ENCODE results near the gene KCTD19.

DNA sequence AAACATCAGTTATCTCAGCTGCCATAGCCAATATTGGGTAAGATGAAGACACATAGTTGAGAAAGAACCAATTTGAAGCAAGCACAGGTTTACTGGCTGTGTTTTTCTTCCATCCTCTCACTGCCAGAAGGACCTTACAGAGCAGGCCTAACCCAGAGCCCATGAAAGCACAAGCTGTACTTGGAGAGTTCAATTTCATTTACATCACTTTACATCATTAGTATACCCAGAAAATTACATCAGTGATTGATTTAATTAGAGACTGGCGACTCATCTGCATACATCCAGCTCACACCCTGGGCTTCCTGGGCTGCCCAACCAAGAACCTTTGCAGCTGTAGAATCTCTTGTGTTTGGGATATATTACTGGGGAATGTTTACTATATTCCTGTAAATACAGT lies 23.8 kb upstream of the KCTD19 start:
- TF ChIP-seq, protein P1, sequence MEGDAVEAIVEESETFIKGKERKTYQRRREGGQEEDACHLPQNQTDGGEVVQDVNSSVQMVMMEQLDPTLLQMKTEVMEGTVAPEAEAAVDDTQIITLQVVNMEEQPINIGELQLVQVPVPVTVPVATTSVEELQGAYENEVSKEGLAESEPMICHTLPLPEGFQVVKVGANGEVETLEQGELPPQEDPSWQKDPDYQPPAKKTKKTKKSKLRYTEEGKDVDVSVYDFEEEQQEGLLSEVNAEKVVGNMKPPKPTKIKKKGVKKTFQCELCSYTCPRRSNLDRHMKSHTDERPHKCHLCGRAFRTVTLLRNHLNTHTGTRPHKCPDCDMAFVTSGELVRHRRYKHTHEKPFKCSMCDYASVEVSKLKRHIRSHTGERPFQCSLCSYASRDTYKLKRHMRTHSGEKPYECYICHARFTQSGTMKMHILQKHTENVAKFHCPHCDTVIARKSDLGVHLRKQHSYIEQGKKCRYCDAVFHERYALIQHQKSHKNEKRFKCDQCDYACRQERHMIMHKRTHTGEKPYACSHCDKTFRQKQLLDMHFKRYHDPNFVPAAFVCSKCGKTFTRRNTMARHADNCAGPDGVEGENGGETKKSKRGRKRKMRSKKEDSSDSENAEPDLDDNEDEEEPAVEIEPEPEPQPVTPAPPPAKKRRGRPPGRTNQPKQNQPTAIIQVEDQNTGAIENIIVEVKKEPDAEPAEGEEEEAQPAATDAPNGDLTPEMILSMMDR (IDR thresholded peaks at IDR 0.05), result no peak
- no peak for TF ChIP-seq POLR2A (IDR thresholded peaks at IDR 0.05)

Measured in esophagus squamous epithelium (tissue), 4 donors.